ENCODE data around the gene EXOSC10. TPM values are rescaled to one million over a fixed set of nuclear protein-coding genes. Genes with fewer than 3 reads are reported as not detected.

Gene EXOSC10
- total and polyA plus RNA-seq, 2 of the 13 experiments (the other 11 are each of a cell fraction or from before 2014, with no cell fraction given), result 48.4 to 67.6 TPM

GRCh38 chr1:11052839-11053757 lies 46.6 kb downstream of the EXOSC10 start (continued):
- no peak for TF ChIP-seq ZBTB44 (CRISPR knock-in tag; IDR thresholded peaks at IDR 0.05)
- TF ChIP-seq CEBPG (CRISPR knock-in tag; IDR thresholded peaks at IDR 0.05), result no peak
- no peak for TF ChIP-seq ZNF703 (CRISPR knock-in tag; IDR thresholded peaks at IDR 0.05; ENCODE audit: borderline replicate concordance)
- no peak for TF ChIP-seq SETDB1 (CRISPR knock-in tag; IDR thresholded peaks at IDR 0.05; ENCODE audit: borderline replicate concordance)
- TF ChIP-seq FOSL1 (CRISPR knock-in tag; IDR thresholded peaks at IDR 0.05; ENCODE audit: borderline replicate concordance), result no peak
- no peak for TF ChIP-seq KMT2B (CRISPR knock-in tag; IDR thresholded peaks at IDR 0.05)
- 0 out of 2 replicates have a peak, but pooled peaks have one; percentile 22 for TF ChIP-seq REPIN1 (CRISPR knock-in tag; IDR thresholded peaks at IDR 0.05; ENCODE audit: borderline replicate concordance, low read depth)
- TF ChIP-seq NFAT5 (CRISPR knock-in tag; IDR thresholded peaks at IDR 0.05), result no peak
- TF ChIP-seq RBFOX2 (IDR thresholded peaks at IDR 0.05; ENCODE audit: low read depth, low read length), result peak; percentile 47; the same call in 1 of the 2 replicates
- TF ChIP-seq PHF20 (CRISPR knock-in tag; IDR thresholded peaks at IDR 0.05), result no peak
- TF ChIP-seq ZHX1 (CRISPR knock-in tag; IDR thresholded peaks at IDR 0.05; ENCODE audit: low read depth), result 0 out of 2 replicates have a peak, but pooled peaks have one; percentile 30
- TF ChIP-seq ZNF263 (CRISPR knock-in tag; IDR thresholded peaks at IDR 0.05), result no peak
- TF ChIP-seq ZBTB4 (CRISPR knock-in tag; IDR thresholded peaks at IDR 0.05; ENCODE audit: borderline replicate concordance), result no peak
- no peak for TF ChIP-seq ZNF251 (CRISPR knock-in tag; IDR thresholded peaks at IDR 0.05)
- no peak for TF ChIP-seq HOXA3 (CRISPR knock-in tag; IDR thresholded peaks at IDR 0.05)

All from HepG2 (cell line).